ENCODE data around the gene ETFA. TPM values are rescaled to one million over a fixed set of nuclear protein-coding genes. Genes with fewer than 3 reads are reported as not detected.

The ETFA gene
- total and polyA plus RNA-seq, 9 of the 15 experiments (the other 6 are each of a cell fraction or from before 2014, with no cell fraction given) = 130 to 543 (median 232) TPM

DNA sequence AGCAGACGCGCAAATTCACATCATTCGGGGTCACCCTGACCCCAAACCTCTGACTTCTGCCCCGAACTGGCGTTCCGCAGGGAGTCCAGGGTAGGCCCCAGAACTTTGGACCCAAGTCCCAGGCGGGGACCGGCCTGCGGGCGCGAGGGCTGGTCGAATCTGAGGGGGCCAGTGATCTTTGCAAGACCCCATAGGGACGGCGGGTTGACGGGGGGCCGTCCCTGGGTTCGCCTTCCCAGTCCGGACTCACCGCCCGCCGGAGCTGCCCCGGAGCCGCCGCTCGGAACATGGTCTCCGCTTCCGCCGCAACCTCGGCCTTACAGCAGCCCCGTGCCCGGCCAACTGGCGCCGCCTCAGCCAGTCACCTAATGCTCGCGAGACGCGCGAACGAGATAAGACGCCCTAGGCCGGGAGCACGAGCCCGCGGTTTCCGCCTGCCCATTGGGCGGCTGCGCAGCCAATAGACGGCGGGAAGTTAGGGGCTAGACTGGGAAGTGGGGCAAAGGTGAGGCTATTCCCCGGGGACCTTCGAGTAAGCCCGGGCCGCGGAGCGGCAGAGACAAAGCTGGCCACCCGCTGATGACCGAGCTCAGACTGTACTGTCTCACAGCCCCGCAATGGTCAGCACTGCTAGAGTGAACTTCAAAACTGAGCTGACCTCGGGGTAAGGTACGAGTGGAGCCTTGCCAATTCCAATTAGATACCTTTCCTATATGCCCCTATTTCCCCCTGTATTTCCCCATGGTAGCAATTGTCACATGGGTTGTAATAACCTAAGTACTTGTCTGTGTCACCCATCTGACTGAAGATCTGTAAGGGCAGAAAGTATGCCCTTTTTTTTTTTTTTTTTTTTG lies at the start of gene ETFA (continued):
- TF ChIP-seq, protein P1, sequence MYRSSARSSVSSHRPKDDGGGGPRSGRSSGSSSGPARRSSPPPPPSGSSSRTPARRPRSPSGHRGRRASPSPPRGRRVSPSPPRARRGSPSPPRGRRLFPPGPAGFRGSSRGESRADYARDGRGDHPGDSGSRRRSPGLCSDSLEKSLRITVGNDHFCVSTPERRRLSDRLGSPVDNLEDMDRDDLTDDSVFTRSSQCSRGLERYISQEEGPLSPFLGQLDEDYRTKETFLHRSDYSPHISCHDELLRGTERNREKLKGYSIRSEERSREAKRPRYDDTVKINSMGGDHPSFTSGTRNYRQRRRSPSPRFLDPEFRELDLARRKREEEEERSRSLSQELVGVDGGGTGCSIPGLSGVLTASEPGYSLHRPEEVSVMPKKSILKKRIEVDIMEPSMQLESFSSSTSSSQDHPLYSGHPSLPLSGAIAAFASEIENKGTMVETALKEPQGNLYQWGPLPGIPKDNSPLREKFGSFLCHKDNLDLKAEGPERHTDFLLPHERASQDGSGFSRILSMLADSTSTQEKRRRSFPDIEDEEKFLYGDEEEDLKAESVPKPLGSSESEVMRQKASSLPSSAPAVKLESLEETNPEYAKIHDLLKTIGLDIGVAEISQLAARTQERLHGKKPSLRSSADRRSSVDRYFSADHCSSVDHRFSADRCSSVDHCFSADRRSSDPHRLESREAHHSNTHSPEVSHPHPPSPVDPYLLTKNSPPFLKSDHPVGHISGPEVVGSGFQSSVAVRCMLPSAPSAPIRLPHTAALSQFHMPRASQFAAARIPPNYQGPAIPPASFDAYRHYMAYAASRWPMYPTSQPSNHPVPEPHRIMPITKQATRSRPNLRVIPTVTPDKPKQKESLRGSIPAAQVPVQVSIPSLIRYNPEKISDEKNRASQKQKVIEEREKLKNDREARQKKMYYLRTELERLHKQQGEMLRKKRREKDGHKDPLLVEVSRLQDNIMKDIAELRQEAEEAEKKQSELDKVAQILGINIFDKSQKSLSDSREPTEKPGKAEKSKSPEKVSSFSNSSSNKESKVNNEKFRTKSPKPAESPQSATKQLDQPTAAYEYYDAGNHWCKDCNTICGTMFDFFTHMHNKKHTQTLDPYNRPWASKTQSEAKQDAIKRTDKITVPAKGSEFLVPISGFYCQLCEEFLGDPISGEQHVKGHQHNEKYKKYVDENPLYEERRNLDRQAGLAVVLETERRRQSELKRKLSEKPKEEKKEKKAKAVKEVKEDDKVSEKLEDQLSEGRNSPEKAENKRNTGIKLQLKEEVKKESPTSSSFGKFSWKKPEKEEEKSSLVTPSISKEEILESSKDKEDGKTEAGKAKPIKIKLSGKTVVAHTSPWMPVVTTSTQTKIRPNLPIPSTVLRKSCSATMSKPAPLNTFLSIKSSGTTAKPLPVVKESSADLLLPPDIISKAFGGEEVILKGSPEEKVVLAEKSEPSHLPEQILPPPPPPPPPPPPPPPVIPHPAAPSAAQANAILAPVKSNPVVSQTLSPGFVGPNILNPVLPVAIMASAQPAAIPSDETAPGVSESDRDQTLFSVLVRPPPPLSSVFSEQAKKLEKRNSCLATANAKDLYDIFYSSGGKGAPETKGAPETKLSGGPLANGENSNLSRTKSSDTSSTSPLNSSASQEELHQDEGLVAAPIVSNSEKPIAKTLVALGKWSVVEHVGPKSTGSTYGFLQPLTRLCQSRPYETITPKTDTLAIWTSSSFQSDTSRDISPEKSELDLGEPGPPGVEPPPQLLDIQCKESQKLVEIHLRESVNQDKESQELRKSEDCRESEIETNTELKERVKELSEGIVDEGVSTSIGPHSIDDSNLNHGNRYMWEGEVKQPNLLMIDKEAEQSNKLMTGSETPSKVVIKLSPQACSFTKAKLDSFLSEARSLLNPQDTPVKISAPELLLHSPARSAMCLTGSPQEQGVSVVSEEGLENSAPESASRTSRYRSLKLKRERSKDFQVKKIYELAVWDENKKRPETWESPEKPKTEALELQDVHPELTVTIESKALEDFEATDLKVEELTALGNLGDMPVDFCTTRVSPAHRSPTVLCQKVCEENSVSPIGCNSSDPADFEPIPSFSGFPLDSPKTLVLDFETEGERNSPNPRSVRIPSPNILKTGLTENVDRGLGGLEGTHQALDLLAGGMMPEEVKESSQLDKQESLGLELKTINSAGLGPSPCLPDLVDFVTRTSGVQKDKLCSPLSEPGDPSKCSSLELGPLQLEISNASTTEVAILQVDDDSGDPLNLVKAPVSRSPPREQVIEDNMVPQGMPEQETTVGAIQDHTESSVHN (IDR thresholded peaks at IDR 0.05; ENCODE audit: borderline replicate concordance in 1 of 2, low read depth in 1 of 2) = no peak
- TF ChIP-seq DMBX1 (CRISPR knock-in tag; IDR thresholded peaks at IDR 0.05; ENCODE audit: borderline replicate concordance) (0 out of 2 replicates have a peak, but pooled peaks have one; percentile 11), PHF8 (IDR thresholded peaks at IDR 0.05; ENCODE audit: borderline replicate concordance, low read length) (peak; percentile 100), NFIC (IDR thresholded peaks at IDR 0.05) (0 out of 2 replicates have a peak, but pooled peaks have one; percentile 41), STAG1 (CRISPR knock-in tag; IDR thresholded peaks at IDR 0.05; ENCODE audit: borderline replicate concordance) (peak; percentile 7; the same call in 1 of the 2 replicates), POLR2AphosphoS2 (IDR thresholded peaks at IDR 0.05; ENCODE audit: low read length) (no peak), ZNF165 (CRISPR knock-in tag; IDR thresholded peaks at IDR 0.05; ENCODE audit: borderline replicate concordance) (no peak), ERF (CRISPR knock-in tag; IDR thresholded peaks at IDR 0.05) (peak; percentile 47; the same call in 1 of the 2 replicates), POLR2G (IDR thresholded peaks at IDR 0.05; ENCODE audit: low read depth, low read length) (peak; percentile 100), PHTF2 (CRISPR knock-in tag; IDR thresholded peaks at IDR 0.05) (no peak), ZNF232 (CRISPR knock-in tag; IDR thresholded peaks at IDR 0.05) (peak; percentile 87), ZNF766 (CRISPR knock-in tag; conservative IDR thresholded peaks at IDR 0.05) (no peak; the same call in 1 of the 2 replicates), PHF20 (IDR thresholded peaks at IDR 0.05; ENCODE audit: partially characterized antibody) (peak; percentile 52), SIN3A (IDR thresholded peaks at IDR 0.05; ENCODE audit: borderline replicate concordance in 2 of 2, control insufficient read depth in 1 of 2, low read depth in 2 of 2, low read length in 2 of 2) (peak in 1 of 2 experiments; percentile 67; a peak in 1 of 4 replicates), NR2C1 (IDR thresholded peaks at IDR 0.05) (peak; percentile 47), NR2C1 (tag; IDR thresholded peaks at IDR 0.05) (peak; percentile 75)
- TF ChIP-seq, protein P2, sequence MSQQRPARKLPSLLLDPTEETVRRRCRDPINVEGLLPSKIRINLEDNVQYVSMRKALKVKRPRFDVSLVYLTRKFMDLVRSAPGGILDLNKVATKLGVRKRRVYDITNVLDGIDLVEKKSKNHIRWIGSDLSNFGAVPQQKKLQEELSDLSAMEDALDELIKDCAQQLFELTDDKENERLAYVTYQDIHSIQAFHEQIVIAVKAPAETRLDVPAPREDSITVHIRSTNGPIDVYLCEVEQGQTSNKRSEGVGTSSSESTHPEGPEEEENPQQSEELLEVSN (IDR thresholded peaks at IDR 0.05; ENCODE audit: borderline replicate concordance in 1 of 2, extremely low read depth in 1 of 2, insufficient read depth in 1 of 2, insufficient read length in 1 of 2, low read depth in 1 of 2, low read length in 1 of 2, poor library complexity in 1 of 2, severe bottlenecking in 1 of 2) = peak; percentile 90 to 94
